GM19099 (cell line): ENCODE data around the gene TBC1D8.

Experiments
- POLR2A ChIP-seq: IDR thresholded peaks from 3 replicates; pipeline ENCODE4 v1.6.1; 2011; ENCODE audit warnings: low read depth; ENCODE audit not compliant: insufficient read length; ENCODE audit errors: extremely low read depth

Gene TBC1D8

DNA sequence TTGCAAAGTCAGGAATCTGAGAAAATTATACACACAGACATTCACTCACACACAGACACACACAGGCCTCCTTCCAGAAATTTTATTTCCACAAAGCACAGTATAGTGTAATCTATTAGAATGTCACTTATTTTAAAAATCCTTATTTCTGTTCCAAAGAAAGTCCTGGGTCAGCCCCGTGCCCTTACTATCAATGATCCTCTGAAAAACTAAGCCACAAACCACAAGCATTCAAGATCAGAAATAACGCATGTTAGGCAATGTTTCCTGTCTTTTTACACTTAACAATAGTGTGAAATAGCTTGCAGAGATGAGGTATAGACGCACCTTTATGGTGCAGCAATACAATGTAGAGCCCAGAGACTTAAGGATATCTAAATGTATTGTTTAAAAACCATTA, 25.8 kb downstream of the TBC1D8 start:
- TF ChIP-seq POLR2A: no peak

DNA sequence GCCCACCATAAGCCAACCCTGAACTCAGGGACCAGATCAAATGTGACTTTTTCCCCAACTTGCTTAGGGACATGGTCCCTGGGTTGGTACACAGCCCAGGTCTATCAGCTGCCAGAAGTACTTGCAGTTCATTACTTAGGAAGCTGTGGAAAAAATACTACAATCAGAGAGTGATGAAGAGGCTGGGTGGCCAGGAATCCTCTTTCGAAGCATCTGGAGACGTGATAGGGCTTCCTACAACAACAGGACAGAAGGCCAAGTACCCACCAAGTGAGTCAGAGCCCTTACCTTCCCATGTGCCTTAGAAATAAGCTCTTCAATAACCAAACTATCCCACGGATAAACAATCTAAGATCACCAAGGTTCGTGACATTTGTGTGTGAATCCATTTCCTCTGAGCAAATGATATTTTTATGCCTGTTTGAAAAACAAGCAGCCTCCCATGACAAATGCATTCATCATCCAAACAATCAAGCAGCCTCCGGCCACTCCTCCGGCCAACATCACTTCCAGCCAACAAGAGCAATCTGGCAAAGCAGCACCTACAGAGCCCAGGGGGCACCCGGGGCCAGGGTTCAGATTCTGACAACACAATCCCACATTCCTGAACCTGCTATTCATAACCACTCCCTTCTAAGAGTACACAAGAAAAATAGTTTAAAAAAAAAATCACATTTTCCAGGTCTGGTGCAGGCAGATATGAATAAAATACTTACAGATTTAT, 26.4 kb downstream of the TBC1D8 start:
- no peak for TF ChIP-seq POLR2A

DNA sequence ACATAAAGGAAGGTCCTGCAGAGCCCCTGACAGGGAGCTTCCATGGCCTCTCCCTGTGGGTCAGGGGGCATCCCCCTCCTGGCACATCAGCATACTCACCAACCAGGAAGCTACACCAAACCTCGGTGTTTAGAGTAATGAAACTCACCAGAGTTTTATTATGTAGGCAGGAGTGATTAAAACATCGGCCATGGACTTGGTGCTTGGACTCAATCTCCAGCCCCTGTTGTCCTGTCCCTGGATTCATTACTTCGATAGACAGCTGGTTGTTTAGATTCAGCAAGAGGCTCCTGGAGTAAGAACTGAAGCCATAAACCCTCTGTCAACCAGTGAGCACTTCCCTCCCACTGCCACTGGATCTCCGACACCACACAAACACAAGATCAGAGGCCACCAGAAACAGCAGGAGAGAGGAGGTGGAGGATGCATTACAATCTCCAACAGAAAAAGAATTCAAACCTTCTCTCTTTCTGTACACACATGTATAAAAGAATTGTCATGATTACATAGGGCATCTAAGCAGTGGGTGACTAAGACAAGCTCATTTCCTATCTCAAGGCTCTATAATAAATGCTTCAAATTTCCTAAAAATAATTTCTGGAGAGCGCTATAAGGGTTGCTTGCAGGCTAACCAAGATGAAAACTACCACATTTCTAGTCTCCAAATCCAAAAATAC, 27.2 kb downstream of the TBC1D8 start:
- no peak for TF ChIP-seq POLR2A

DNA sequence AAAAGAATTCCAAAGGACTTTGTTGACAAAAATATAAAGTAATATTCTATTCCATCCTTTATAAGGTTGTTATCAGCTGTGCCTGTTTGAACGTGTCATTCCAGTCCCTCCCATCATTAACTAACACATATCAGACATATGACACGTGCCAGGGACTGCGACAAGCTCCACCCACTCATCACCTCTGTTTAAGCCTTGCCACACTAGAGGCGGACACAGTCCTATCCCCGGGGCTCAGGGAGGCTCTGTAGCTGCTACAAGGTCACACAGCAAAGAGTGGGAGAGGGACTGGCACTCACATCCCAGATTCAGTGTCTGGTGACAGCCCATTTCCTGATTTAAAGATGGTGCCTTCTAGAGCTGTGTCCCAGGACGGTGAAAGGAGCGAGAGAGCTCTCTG, 30.0 kb downstream of the TBC1D8 start:
- no peak for TF ChIP-seq POLR2A

DNA sequence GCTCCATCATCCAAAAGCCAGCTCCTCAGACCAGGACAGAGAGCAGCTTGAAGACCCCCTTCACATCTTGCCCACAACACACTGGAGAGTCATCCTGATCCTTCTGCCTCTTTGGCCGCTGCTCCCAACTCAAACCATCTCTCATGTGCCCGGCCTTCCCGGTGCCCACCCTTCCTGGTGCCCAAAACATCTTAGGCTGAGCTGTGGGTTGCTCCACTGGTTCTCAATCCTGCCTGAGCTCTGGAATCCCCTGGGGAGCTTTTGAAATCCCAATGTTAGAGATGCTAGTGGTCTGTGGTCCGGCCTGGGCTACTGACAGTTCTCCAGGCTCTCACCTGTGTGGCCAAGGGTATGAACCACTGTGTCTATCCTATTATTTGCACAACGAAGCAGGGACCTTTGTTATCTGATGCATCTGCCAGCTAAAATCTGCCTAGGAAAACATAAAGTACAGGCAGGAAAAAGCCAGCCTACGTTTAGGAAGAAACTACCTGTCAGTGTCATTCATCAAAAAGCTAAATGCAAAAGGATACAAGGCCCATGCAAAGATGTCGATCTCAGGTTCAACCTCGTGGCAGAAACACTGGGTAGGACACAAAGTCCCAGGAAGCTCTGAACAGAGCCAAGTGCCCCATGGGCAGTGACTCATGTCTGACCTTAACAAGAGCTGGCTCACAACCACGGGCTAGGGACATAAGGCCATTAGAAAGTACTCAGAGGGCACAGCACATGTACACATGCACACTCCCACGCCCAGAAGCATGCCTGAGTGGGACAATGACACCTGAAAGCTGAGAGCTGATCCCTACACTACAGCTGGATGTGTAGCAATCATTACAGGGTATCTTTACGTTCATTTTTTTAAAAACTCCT, 30.8 kb downstream of the TBC1D8 start:
- TF ChIP-seq POLR2A: no peak

DNA sequence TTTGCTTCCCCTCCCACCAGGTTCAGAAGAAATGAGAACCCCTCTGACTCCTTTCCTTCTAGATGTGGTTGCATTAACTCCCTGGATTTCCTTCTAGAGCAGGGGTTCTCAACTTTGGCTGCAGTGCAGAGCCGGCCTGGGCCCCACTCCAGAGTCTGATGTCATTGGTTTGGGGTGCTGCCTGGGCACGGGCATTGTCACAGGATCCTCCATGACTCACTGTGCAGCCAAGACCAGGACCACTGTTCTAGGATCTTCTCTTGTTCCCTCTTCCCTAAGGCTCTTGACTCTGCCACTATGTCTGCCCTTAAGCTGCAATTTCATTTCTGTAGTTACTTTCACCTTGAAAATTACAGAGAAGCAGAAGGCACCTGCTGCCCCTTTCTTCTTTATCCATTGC, 31.8 kb downstream of the TBC1D8 start:
- TF ChIP-seq POLR2A: no peak

DNA sequence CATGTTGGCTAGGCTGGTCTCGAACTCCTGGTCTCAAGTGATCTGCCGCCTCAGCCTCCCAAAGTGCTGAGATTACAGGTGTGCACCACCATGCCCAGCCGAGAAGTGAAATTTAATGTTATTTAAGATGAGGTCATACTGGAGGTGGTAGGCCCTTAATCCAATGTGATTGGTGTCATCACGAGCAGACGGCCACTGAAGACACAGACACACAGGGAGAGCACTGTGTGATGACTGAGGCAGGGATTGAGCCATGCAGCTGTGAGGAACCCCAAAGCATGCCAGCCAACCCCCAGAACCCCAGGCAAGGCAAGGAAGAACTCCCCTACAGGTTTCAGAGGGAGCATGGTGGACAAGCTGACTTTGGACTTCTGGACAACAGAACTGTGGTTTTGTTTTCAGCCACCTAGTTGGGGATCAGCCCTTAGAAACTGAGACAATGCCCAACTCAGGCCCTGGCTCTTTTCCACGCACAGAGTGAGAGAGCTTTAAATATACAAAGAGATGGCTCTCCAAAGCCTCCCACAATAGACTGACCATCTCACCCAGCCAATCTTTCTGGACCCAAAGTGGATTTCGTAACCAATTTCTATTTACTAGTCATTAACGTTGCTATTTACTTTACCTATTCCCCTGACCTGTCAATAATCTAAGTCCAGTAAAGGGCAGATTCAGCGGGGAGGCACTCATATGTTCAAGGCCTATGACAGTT, 34.2 kb downstream of the TBC1D8 start:
- TF ChIP-seq POLR2A: no peak

DNA sequence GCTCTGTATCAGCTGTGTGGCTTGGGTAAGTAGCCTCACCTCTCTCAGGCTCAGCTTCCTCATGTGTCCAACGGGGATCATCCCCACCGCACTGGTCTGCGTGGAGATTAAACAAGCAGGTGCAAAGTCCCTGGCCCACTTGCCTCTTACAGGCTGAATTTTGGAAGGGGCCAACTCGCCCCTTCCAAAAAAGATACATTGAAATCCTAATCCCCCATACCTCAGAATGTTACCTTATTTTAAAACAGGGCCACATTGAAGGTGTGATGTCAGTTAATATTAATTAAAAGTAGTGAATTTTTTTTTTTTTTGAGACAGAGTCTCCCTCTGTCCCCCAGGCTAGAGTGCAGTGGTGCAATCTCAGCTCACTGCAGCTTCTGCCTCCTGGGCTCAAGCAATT, 34.8 kb downstream of the TBC1D8 start:
- TF ChIP-seq POLR2A: no peak

DNA sequence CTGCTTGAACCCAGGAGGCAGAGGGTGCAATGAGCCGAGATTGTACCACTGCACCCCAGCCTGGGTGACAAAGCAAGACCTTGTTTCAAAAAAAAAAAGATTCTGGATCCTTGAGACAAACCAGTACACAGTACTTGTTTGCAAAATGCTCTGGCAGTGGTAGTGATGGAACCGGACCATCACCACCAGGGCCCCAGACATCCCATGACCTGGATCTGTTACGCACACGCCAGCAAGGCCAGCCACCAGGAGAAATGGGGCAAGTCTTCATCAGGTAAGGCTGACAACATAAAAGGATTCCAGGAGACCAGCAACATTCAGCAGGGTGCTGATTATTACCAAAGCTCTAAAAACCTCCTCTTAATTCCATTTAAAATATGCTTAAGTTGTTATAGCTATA, 35.5 kb downstream of the TBC1D8 start:
- TF ChIP-seq POLR2A: no peak

DNA sequence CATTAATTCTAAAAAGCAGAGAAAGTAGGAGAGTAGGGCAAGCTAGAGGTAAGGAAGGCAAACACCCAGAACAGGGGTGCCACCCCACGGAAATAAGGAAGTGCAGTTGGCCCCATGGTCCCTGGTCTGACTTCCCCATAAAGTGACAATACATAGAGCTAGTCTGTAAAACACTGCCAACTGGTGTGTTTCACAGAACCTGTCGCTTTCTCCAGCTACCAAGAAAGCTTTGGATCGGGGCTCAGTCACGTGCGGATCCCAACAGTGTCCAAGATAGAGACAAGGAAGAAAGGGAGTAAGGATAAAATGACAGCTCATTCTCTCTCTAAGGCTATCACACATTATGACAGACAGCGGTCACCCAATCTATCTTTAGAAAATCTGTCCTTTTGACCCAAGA, 36.4 kb downstream of the TBC1D8 start:
- TF ChIP-seq POLR2A: no peak

DNA sequence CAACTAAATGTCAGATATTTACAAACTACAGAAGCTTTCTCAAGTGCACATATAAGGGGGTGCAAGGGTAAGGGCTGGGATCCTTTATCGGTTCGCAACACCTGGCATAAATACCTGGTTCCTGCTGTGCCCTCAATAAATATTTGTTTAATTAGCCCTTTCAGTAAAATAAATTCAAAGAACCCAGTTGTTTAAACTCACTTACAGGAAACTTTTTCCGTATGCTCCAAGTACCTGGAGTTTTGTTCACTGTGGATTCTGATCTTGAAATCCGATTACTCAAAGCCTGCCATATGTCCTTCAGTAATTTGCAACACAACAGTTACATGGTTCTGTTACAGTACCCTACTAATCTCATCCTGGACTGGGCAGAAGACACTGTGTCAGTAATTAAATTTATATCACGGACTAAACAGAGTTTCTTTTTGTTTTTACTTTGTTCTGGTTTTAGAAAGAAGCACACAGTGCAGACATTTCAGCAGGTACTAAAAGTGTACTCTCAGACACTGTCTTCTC, 36.9 kb downstream of the TBC1D8 start:
- TF ChIP-seq POLR2A: no peak

DNA sequence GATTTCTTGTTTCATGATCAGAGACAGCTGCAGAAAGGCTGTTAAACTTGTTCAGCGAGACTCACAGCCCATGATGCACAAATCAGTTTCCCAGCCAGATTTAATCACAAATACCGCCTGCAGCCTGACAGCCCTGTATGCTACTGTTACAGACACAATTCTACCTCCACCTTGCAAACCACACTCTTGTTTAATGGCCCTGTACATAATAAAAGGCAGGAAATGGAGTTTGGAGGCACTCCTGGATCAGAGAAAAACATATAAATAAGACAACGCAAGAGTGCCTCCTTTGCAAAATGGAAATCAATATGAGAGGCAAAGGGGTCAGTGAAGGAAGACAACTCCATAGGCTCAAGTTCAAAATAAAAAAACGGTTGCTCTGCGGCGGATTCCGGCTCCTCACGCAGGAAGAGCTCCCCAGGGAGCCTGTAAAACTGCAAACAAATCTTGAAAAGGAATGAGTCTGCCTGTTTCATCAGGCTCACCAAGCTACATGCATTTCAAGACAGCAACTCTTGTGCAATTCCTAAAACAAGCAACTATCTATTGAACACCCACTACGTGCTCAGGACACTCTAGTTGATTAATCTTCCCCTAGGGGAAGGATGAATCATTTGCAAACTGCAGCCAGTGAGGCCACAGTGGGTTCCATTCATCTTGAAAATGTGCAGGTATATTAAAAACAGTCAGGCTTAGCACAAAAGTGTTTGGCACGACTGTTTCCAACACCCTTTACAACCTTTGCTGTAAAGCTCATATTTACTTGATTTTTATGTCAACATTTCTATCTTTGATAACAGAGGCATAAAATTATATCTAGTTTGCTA, 37.5 kb downstream of the TBC1D8 start:
- no peak for TF ChIP-seq POLR2A

DNA sequence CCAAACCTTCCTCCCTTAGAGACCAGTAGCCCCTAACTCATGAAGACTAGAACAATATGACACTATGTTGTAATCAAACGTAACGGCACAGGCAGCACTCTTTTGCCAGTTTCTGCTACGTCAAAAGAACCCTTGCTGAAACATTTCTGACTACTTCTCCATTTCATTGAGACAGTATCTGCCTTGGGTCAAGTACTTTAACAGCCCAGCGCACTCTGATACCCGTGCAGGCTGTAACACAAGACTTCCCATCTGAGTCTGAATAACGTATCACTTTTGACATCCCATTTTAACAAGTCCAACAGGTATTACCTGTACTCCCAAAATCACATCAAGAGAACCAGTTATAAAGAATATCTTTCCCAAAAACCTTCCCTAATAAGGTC, 38.4 kb downstream of the TBC1D8 start:
- no peak for TF ChIP-seq POLR2A

DNA sequence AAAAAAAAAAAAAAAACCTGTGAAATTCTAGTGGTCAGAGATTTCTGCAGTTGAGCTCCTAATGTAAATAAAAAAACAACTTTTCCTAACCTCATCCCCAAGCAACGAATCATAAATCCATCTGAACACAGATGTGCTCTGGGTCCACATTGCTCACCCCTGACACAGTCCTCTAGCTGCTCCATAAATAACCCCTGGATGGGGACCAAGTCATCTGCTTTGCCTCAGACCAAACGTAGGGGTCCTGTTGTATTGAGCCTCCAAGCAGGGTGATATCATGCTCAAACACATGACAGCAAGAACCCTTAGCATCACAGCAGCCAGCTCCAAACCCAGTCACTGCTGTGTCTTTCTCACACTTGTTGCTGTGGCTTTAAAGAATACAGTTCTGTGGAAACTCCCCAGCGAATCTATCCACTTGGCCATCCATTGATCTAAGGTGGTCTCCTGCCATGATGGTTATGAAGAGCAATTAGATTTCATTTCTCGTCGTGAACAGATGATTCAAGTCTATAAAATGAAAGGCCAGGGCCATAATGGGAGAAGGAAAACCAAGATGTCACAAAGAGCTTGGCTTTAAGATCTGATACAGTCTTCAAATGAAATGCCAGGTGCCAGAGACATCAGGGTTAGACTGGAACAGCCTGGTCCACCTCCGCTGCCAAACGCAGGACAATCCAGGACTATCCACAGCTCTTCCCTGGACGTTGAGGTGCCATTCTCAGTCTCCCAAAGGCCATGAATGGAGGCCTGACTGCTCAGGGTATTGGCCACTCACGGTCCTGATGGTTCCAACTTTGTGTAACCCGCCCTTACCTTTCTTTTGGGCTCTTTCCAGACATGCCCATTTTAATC, 39.0 kb downstream of the TBC1D8 start:
- no peak for TF ChIP-seq POLR2A
